ENCODE results near the gene NOS3.

DNA sequence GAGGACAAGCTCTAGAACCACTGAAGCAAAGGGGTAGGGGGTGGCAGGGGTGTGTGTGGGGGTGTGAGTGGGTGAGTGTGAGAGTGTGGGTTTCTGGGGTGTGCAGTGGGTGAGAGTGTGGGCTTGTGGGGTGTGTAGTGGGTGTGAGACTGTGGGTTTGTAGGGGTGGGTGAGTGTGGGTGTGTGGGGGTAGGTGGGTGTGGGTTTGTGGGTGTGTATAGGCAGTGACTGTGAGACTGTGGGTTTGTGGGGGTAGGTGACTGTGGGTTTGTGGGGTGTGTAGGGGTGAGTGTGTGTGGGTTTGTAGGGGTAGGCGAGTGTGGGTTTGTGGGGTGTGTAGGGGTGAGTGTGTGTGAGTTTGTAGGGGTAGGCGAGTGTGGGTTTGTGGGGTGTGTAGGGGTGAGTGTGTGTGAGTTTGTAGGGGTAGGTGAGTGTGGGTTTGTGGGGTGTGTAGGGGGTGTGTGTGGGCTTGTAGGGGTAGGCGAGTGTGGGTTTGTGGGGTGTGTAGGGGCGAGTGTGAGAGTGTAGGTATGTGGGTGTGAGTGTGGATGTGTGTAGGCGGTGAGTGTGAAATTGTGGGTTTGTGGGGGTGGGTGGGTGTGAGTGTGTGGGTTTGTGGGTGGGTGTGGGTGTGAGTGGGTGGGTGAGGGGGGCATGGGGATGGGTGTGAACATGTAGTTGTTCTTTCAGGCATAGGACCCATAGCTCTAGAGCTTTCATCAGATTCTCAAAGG, 8.8 kb downstream of the NOS3 start:
- no peak for TF ChIP-seq TAF1 (IDR thresholded peaks at IDR 0.05; ENCODE audit: borderline replicate concordance, low read depth, low read length)
- TF ChIP-seq, protein P1, sequence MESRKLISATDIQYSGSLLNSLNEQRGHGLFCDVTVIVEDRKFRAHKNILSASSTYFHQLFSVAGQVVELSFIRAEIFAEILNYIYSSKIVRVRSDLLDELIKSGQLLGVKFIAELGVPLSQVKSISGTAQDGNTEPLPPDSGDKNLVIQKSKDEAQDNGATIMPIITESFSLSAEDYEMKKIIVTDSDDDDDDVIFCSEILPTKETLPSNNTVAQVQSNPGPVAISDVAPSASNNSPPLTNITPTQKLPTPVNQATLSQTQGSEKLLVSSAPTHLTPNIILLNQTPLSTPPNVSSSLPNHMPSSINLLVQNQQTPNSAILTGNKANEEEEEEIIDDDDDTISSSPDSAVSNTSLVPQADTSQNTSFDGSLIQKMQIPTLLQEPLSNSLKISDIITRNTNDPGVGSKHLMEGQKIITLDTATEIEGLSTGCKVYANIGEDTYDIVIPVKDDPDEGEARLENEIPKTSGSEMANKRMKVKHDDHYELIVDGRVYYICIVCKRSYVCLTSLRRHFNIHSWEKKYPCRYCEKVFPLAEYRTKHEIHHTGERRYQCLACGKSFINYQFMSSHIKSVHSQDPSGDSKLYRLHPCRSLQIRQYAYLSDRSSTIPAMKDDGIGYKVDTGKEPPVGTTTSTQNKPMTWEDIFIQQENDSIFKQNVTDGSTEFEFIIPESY (IDR thresholded peaks at IDR 0.05; ENCODE audit: borderline replicate concordance, low read depth), result no peak
- TF ChIP-seq, protein P2, sequence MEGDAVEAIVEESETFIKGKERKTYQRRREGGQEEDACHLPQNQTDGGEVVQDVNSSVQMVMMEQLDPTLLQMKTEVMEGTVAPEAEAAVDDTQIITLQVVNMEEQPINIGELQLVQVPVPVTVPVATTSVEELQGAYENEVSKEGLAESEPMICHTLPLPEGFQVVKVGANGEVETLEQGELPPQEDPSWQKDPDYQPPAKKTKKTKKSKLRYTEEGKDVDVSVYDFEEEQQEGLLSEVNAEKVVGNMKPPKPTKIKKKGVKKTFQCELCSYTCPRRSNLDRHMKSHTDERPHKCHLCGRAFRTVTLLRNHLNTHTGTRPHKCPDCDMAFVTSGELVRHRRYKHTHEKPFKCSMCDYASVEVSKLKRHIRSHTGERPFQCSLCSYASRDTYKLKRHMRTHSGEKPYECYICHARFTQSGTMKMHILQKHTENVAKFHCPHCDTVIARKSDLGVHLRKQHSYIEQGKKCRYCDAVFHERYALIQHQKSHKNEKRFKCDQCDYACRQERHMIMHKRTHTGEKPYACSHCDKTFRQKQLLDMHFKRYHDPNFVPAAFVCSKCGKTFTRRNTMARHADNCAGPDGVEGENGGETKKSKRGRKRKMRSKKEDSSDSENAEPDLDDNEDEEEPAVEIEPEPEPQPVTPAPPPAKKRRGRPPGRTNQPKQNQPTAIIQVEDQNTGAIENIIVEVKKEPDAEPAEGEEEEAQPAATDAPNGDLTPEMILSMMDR (IDR thresholded peaks at IDR 0.05), result no peak
- no peak for TF ChIP-seq EP300 (IDR thresholded peaks at IDR 0.05; ENCODE audit: borderline replicate concordance in 1 of 2, low read depth in 1 of 2, low read length in 1 of 2)
- TF ChIP-seq RAD21 (IDR thresholded peaks at IDR 0.05; ENCODE audit: low read length), result no peak
- no peak for TF ChIP-seq NRF1 (IDR thresholded peaks at IDR 0.05; ENCODE audit: low read depth, low read length)
- TF ChIP-seq, protein P3, sequence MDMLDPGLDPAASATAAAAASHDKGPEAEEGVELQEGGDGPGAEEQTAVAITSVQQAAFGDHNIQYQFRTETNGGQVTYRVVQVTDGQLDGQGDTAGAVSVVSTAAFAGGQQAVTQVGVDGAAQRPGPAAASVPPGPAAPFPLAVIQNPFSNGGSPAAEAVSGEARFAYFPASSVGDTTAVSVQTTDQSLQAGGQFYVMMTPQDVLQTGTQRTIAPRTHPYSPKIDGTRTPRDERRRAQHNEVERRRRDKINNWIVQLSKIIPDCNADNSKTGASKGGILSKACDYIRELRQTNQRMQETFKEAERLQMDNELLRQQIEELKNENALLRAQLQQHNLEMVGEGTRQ (IDR thresholded peaks at IDR 0.05; ENCODE audit: borderline replicate concordance, low read depth, low read length), result no peak
- TF ChIP-seq, protein P4, sequence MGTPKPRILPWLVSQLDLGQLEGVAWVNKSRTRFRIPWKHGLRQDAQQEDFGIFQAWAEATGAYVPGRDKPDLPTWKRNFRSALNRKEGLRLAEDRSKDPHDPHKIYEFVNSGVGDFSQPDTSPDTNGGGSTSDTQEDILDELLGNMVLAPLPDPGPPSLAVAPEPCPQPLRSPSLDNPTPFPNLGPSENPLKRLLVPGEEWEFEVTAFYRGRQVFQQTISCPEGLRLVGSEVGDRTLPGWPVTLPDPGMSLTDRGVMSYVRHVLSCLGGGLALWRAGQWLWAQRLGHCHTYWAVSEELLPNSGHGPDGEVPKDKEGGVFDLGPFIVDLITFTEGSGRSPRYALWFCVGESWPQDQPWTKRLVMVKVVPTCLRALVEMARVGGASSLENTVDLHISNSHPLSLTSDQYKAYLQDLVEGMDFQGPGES (IDR thresholded peaks at IDR 0.05; ENCODE audit: low read depth, low read length), result no peak
- no peak for TF ChIP-seq RFX5 (IDR thresholded peaks at IDR 0.05; ENCODE audit: low read length)
- TF ChIP-seq, protein P5, sequence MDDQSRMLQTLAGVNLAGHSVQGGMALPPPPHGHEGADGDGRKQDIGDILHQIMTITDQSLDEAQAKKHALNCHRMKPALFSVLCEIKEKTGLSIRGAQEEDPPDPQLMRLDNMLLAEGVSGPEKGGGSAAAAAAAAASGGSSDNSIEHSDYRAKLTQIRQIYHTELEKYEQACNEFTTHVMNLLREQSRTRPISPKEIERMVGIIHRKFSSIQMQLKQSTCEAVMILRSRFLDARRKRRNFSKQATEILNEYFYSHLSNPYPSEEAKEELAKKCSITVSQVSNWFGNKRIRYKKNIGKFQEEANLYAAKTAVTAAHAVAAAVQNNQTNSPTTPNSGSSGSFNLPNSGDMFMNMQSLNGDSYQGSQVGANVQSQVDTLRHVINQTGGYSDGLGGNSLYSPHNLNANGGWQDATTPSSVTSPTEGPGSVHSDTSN (IDR thresholded peaks at IDR 0.05), result no peak
- no peak for TF ChIP-seq MXI1 (IDR thresholded peaks at IDR 0.05; ENCODE audit: low read depth, low read length)
